GM23338 (cell line): ENCODE measurements around the gene CLIP2.

Experiments used
- CREB1 ChIP-seq: fragments of 250-450 bp; sonication (Bioruptor Pico); IDR thresholded peaks from 2 replicates; pipeline ENCODE4 v1.5.0; 2020; ENCODE audit warnings: low read depth, mild to moderate bottlenecking, moderate library complexity
- EZH2 ChIP-seq: fragments of 200-600 bp; sonication (generic); IDR thresholded peaks from one replicate; pipeline ENCODE4 v1.8.0; 2017; ENCODE audit warnings: antibody characterized with exemption, mild to moderate bottlenecking, low read depth; ENCODE audit not compliant: unreplicated experiment
- EZH2phosphoT487 ChIP-seq: fragments of 200-600 bp; sonication (generic); IDR thresholded peaks from one replicate; pipeline ENCODE4 v1.8.1; 2018; ENCODE audit warnings: antibody characterized with exemption; ENCODE audit not compliant: unreplicated experiment
- NANOG ChIP-seq: IDR thresholded peaks from 2 replicates; pipeline ENCODE4 v1.6.1; 2016; ENCODE audit warnings: antibody characterized with exemption, borderline replicate concordance
- POLR2AphosphoS5 ChIP-seq: IDR thresholded peaks from 2 replicates; pipeline ENCODE4 v1.6.1; 2016; ENCODE audit warnings: antibody characterized with exemption, low read depth
- TF ChIP-seq, protein P1 (sequence below), 2 experiments: fragments of 200-600 bp in 1 of 2; sonication (generic) in 1 of 2; conservative IDR thresholded peaks; 2 replicates each; pipeline versions ENCODE4 v1.5.1 to v1.6.1; 2016 to 2017; ENCODE audit warnings: antibody characterized with exemption in 2 of 2, low read depth in 2 of 2, mild to moderate bottlenecking in 2 of 2, moderate library complexity in 1 of 2

DNA sequence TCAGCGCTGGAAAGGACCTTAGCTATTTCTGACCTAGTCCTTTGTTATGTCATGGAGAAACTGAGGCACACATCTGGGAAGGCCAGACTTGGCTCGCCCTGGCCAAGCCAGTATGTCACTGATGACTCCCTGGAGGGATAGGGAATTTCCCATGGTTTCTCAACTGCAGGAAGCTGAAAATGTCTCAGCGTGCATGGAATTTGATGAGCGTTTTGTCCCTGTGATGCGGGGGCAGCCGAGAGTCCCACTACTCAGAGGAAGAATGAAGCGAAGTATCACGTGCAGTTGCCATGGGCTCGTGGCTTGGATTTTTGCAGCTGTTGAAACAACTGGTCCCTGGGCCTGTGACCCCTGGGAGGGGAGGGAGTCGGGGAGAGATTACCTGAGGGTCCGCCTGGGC, 44.8 kb downstream of the CLIP2 start:
- TF ChIP-seq, protein P1, sequence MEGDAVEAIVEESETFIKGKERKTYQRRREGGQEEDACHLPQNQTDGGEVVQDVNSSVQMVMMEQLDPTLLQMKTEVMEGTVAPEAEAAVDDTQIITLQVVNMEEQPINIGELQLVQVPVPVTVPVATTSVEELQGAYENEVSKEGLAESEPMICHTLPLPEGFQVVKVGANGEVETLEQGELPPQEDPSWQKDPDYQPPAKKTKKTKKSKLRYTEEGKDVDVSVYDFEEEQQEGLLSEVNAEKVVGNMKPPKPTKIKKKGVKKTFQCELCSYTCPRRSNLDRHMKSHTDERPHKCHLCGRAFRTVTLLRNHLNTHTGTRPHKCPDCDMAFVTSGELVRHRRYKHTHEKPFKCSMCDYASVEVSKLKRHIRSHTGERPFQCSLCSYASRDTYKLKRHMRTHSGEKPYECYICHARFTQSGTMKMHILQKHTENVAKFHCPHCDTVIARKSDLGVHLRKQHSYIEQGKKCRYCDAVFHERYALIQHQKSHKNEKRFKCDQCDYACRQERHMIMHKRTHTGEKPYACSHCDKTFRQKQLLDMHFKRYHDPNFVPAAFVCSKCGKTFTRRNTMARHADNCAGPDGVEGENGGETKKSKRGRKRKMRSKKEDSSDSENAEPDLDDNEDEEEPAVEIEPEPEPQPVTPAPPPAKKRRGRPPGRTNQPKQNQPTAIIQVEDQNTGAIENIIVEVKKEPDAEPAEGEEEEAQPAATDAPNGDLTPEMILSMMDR (conservative IDR thresholded peaks at IDR 0.05; ENCODE audit: low read depth in 2 of 2) = no peak
- TF ChIP-seq EZH2phosphoT487 (no peak), EZH2 (no peak), POLR2AphosphoS5 (no peak), CREB1 (CRISPR knock-in tag) (no peak), NANOG (no peak)
